ENCODE measurements around the gene DCLK3. TPM values are rescaled to one million over a fixed set of nuclear protein-coding genes. Genes with fewer than 3 reads are reported as not detected.

DCLK3 gene
- total and polyA plus RNA-seq, 10 of the 15 experiments (the other 5 are each of a cell fraction or from before 2014, with no cell fraction given): not detected

DNA sequence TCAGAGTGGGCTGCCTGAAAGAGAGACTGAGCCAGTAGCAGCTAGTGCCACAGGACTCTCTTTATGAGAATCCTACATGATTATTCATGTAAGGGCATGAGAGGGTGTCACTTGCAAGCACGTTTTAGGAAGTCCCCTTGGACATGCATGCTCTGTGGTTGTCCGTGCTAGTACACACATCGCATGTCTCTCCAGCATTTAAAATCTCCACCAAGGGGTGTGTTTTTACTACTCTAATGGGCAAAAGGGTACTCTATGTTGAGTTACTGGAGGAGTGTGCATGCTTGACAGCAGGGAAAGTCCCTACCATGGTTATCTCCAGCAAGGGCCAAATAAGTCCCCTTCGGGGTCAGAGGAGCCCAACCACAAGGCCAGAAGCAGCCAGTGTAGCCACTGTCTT is 70.7 kb downstream of the DCLK3 start:
- 12% methylated on average over 4 of the region's 4 CpGs for WGBS (ENCODE audit: insufficient coverage, insufficient replicate concordance, low lambda C conversion rate, missing lambda C conversion rate)
- no peak overlapping the region for H2AFZ ChIP-seq (ENCODE audit: control insufficient read depth, low read depth, low read length)
- SMC1A ChIA-PET (ENCODE audit: uncharacterized antibody, unreplicated experiment): no interaction called here
- H3K79me2 ChIP-seq (ENCODE audit: control insufficient read depth, insufficient read depth, low read length): no peaks in the 10 kb centered on the region
- FAIRE-seq: no peak
- BruUV-seq (replicated peaks): no TSS peak
- no peaks in the 10 kb centered on the region for H3K4me1 ChIP-seq (ENCODE audit: control insufficient read depth, insufficient read depth, low read length)
- no peak overlapping the region for H3K4me3 ChIP-seq
- POLR2A ChIA-PET: no interaction called here
- RAD21 ChIA-PET (ENCODE audit: unreplicated experiment): interaction anchor here (1.0 kb wide), 1 partner anchor 10 kb away, joined by 3 read pairs; no protein-coding TSS in a partner anchor
- no peak overlapping the region for H3K9ac ChIP-seq (ENCODE audit: control insufficient read depth, insufficient read depth, low read length)
- H4K20me1 ChIP-seq (ENCODE audit: control insufficient read depth, insufficient read depth): no peaks in the 10 kb centered on the region
- TF ChIP-seq RUNX3 (IDR thresholded peaks at IDR 0.05; ENCODE audit: low read length): peak; percentile 36; the same call in 1 of the 2 replicates
- TF ChIP-seq PAX5 (IDR thresholded peaks at IDR 0.05; ENCODE audit: borderline replicate concordance, low read depth, low read length): 0 out of 2 replicates have a peak, but pooled peaks have one; percentile 18
- no peak for TF ChIP-seq KAT2A (conservative IDR thresholded peaks at IDR 0.05; ENCODE audit: control insufficient read depth, low read depth, low read length)
- TF ChIP-seq BHLHE40 (IDR thresholded peaks at IDR 0.05; ENCODE audit: borderline replicate concordance in 1 of 2, low read depth in 2 of 2, low read length in 1 of 2): peak; percentile 62 to 82
- TF ChIP-seq POU2F2 (IDR thresholded peaks at IDR 0.05; ENCODE audit: borderline replicate concordance, low read depth, low read length): peak; percentile 64; the same call in 1 of the 3 replicates
- TF ChIP-seq ATF3 (IDR thresholded peaks at IDR 0.05; ENCODE audit: borderline replicate concordance, extremely low read depth, low read depth, low read length): no peak
- CTCF ChIA-PET: no interaction called here
- H3K36me3 ChIP-seq (ENCODE audit: control insufficient read depth in 2 of 2, insufficient read depth in 2 of 2, low read length in 1 of 2): no peaks in the 10 kb centered on the region
- ATAC-seq: peak; percentile 85
- H3K27ac ChIP-seq (ENCODE audit: control insufficient read depth, insufficient read depth): no peak overlapping the region
- H3K27me3 ChIP-seq (replicated peaks in 1 of 2; ENCODE audit: control insufficient read depth in 2 of 2, insufficient read depth in 2 of 2, low read length in 1 of 2): no peaks in the 10 kb centered on the region
- no peak overlapping the region for H3K4me2 ChIP-seq (ENCODE audit: control insufficient read depth, insufficient read depth)
- peaks cover 2% of the 10 kb centered on the region; the same call in 1 of the 3 replicates for H3K9me3 ChIP-seq (replicated peaks; ENCODE audit: control insufficient read depth, insufficient read depth, low read length)
- DNase-seq (ENCODE audit: low read depth, low spot score): no peak
- intact Hi-C loops (cut with micrococcal nuclease; ENCODE audit: unreplicated experiment) (no loop called here), in situ Hi-C loops (cut with MboI) (no loop called here)

DNA sequence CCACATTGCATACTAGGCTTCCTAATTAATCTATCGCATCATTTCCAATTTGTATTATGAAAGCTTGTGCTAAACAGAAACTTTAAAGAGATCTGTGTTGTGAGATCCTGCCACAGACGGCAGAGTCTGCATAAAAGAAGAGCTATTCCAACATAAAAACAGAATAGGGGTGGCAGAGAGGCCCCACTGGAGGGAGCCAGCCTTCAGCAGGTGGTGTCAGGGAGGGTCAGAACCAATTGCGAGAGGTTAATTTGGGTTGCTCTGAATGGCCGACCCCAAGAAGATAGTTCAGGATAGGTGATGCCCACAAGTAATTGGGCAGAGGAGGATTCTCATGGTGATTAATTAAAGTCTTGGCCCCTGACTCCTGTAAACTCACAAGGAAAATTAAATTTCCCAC is 74.8 kb downstream of the DCLK3 start:
- no peaks in the 10 kb centered on the region for H3K4me1 ChIP-seq (ENCODE audit: control insufficient read depth, insufficient read depth, low read length)
- WGBS (ENCODE audit: insufficient coverage, insufficient replicate concordance, low lambda C conversion rate, missing lambda C conversion rate): 52% methylated on average over 4 of the region's 4 CpGs
- no peaks in the 10 kb centered on the region for H3K79me2 ChIP-seq (ENCODE audit: control insufficient read depth, insufficient read depth, low read length)
- in situ Hi-C loops (cut with MboI): no loop called here
- no peak overlapping the region for H3K27ac ChIP-seq (ENCODE audit: control insufficient read depth, insufficient read depth)
- no peak for ATAC-seq
- no peak overlapping the region for H3K9ac ChIP-seq (ENCODE audit: control insufficient read depth, insufficient read depth, low read length)
- no peaks in the 10 kb centered on the region for H3K27me3 ChIP-seq (replicated peaks in 1 of 2; ENCODE audit: control insufficient read depth in 2 of 2, insufficient read depth in 2 of 2, low read length in 1 of 2)
- intact Hi-C loops (cut with micrococcal nuclease; ENCODE audit: unreplicated experiment): no loop called here
- RAD21 ChIA-PET (ENCODE audit: unreplicated experiment): no interaction called here
- no peaks in the 10 kb centered on the region for H4K20me1 ChIP-seq (ENCODE audit: control insufficient read depth, insufficient read depth)
- peaks cover 2% of the 10 kb centered on the region; the same call in 1 of the 3 replicates for H3K9me3 ChIP-seq (replicated peaks; ENCODE audit: control insufficient read depth, insufficient read depth, low read length)
- POLR2A ChIA-PET: no interaction called here
- DNase-seq (ENCODE audit: low read depth, low spot score): no peak
- no peak overlapping the region for H2AFZ ChIP-seq (ENCODE audit: control insufficient read depth, low read depth, low read length)
- CTCF ChIA-PET: no interaction called here
- H3K4me3 ChIP-seq: no peak overlapping the region
- FAIRE-seq: no peak
- no peaks in the 10 kb centered on the region for H3K36me3 ChIP-seq (ENCODE audit: control insufficient read depth in 2 of 2, insufficient read depth in 2 of 2, low read length in 1 of 2)
- no peak overlapping the region for H3K4me2 ChIP-seq (ENCODE audit: control insufficient read depth, insufficient read depth)
- SMC1A ChIA-PET (ENCODE audit: uncharacterized antibody, unreplicated experiment): no interaction called here
- BruUV-seq (replicated peaks): no TSS peak
- TF ChIP-seq SMAD1 (IDR thresholded peaks at IDR 0.05; ENCODE audit: low read depth, partially characterized antibody) (no peak), ZBTB11 (CRISPR knock-in tag; IDR thresholded peaks at IDR 0.05) (no peak), NFXL1 (IDR thresholded peaks at IDR 0.05; ENCODE audit: borderline replicate concordance) (no peak), SPI1 (IDR thresholded peaks at IDR 0.05; ENCODE audit: borderline replicate concordance, insufficient read depth, low read depth, low read length) (no peak), TCF7 (IDR thresholded peaks at IDR 0.05; ENCODE audit: borderline replicate concordance) (no peak), YBX1 (IDR thresholded peaks at IDR 0.05) (no peak), SP1 (IDR thresholded peaks at IDR 0.05; ENCODE audit: low read depth, low read length) (no peak), MEF2A (IDR thresholded peaks at IDR 0.05; ENCODE audit: insufficient read depth, low read depth, low read length) (no peak), CBX3 (IDR thresholded peaks at IDR 0.05; ENCODE audit: borderline replicate concordance, low read depth) (no peak), PML (IDR thresholded peaks at IDR 0.05; ENCODE audit: low read length) (no peak)
